Endothelial cell of umbilical vein (primary cell): ENCODE data around the gene TSPAN31. TPM values are rescaled to one million over a fixed set of nuclear protein-coding genes. Genes with fewer than 3 reads are reported as not detected.
A peak's percentile ranks its signal among the peaks of the same experiment; 100 is the strongest.

Experiments used
- Bru-seq: library from RNA; stranded (reverse); fragments of 400-500 nt; gene quantifications from one replicate; lab custom pipeline; 2021; lab: Mats Ljungman, UMichigan
- BruChase-seq, 2 experiments: library from RNA; stranded (reverse); fragments of 400-500 nt; gene quantifications; one replicate each; lab custom pipeline; 2021; lab: Mats Ljungman, UMichigan
- BruUV-seq: library from RNA; stranded (reverse); fragments of 400-500 nt; replicated peaks from 2 replicates; lab custom pipeline; 2021; lab: Mats Ljungman, UMichigan
- CTCF ChIA-PET: fragments of 300-600, 350-600 bp; sonication (Branson Sonifier 250); formaldehyde crosslinking; loops from one replicate; lab custom pipeline; 2021; ENCODE audit warnings: antibody characterized with exemption, inconsistent platforms; lab: Charles Lee
- POLR2A ChIA-PET: fragments of 300-600, 350-600 bp; sonication (Branson Sonifier 250); formaldehyde crosslinking; loops from one replicate; lab custom pipeline; 2021; ENCODE audit warnings: antibody characterized with exemption, inconsistent platforms; lab: Charles Lee
- DNase-seq: peaks from one replicate; pipeline ENCODE4 v3.0.0-alpha.2; 2011; ENCODE audit warnings: low read depth, low spot score
- FAIRE-seq: peaks from 2 replicates; lab custom pipeline; 2011; peaks lifted over from hg19 to GRCh38; lab: Jason Lieb, UNC
- H2AFZ ChIP-seq: 2 replicates; pipeline ENCODE4 v1.6.0; 2012; ENCODE audit warnings: low read depth, low read length, control low read depth, inconsistent platforms
- H3K27ac ChIP-seq: 2 replicates; pipeline ENCODE4 v1.5.1; 2011; ENCODE audit warnings: low read depth, mild to moderate bottlenecking, control low read depth, low read length, moderate library complexity; ENCODE audit not compliant: insufficient read depth
- H3K27me3 ChIP-seq, 2 experiments: 2 replicates each; pipeline versions ENCODE4 v1.6.0 to v1.6.1; 2011; ENCODE audit warnings: low read length in 2 of 2, mixed read lengths in 1 of 2; ENCODE audit not compliant: control insufficient read depth in 2 of 2, insufficient read depth in 2 of 2
- H3K36me3 ChIP-seq, 2 experiments: 2 replicates in 1 of 2; 3 replicates in 1 of 2; pipeline ENCODE4 v1.5.1; 2011; ENCODE audit warnings: low read length in 2 of 2, mild to moderate bottlenecking in 1 of 2, moderate library complexity in 1 of 2; ENCODE audit not compliant: control insufficient read depth in 2 of 2, insufficient read depth in 2 of 2; ENCODE audit errors: extremely low read depth in 1 of 2
- H3K4me1 ChIP-seq: 3 replicates; pipeline ENCODE4 v1.5.1; 2011; ENCODE audit warnings: mild to moderate bottlenecking, low read length; ENCODE audit not compliant: control insufficient read depth, insufficient read depth; ENCODE audit errors: extremely low read depth
- H3K4me2 ChIP-seq: 2 replicates; pipeline ENCODE4 v1.6.1; 2011; ENCODE audit warnings: low read length, control low read depth, mixed read lengths; ENCODE audit not compliant: insufficient read depth
- H3K4me3 ChIP-seq, 3 experiments: fragments of 200-600 bp in 1 of 3; sonication (generic), shearing (Covaris generic) in 1 of 3; replicated peaks in 1 of 3; 2 replicates each; pipeline ENCODE4 v1.5.1; 2011 to 2016; ENCODE audit warnings: control low read depth in 3 of 3, low read length in 3 of 3, mild to moderate bottlenecking in 2 of 3, inconsistent platforms in 1 of 3, low read depth in 1 of 3, moderate library complexity in 1 of 3; ENCODE audit not compliant: insufficient read depth in 1 of 3
- H3K79me2 ChIP-seq: 2 replicates; pipeline ENCODE4 v1.6.0; 2012; ENCODE audit warnings: low read length, inconsistent platforms; ENCODE audit not compliant: control insufficient read depth, insufficient read depth
- H3K9ac ChIP-seq: replicated peaks from 2 replicates; pipeline ENCODE3; 2011; ENCODE audit warnings: low read length, control low read depth; ENCODE audit not compliant: insufficient read depth; ENCODE audit errors: extremely low read depth
- H3K9me1 ChIP-seq: replicated peaks from 3 replicates; pipeline ENCODE4 v1.6.0; 2011; ENCODE audit warnings: mild to moderate bottlenecking, low read length; ENCODE audit not compliant: control insufficient read depth, insufficient read depth; ENCODE audit errors: extremely low read depth
- H3K9me3 ChIP-seq: replicated peaks from 2 replicates; pipeline ENCODE4 v1.5.1; 2012; ENCODE audit warnings: low read length, inconsistent platforms; ENCODE audit not compliant: control insufficient read depth, insufficient read depth
- H4K20me1 ChIP-seq: replicated peaks from 2 replicates; pipeline ENCODE3; 2011; ENCODE audit warnings: mild to moderate bottlenecking, low read length; ENCODE audit not compliant: control insufficient read depth, insufficient read depth; ENCODE audit errors: extremely low read depth
- EZH2 ChIP-seq: IDR thresholded peaks from 2 replicates; pipeline ENCODE4 v1.6.1; 2012; ENCODE audit warnings: borderline replicate concordance, low read depth, mild to moderate bottlenecking, moderate library complexity, low read length, inconsistent platforms; ENCODE audit not compliant: severe bottlenecking
- FOS ChIP-seq: IDR thresholded peaks from 2 replicates; pipeline ENCODE4 v1.6.1; 2011; ENCODE audit warnings: mild to moderate bottlenecking, low read length, moderate library complexity, borderline replicate concordance; ENCODE audit not compliant: insufficient read depth
- GATA2 ChIP-seq: IDR thresholded peaks from 2 replicates; pipeline ENCODE4 v1.7.0; 2011; ENCODE audit warnings: low read depth, mild to moderate bottlenecking, moderate library complexity, mixed read lengths, low read length; ENCODE audit not compliant: insufficient read length, insufficient read depth
- JUN ChIP-seq: IDR thresholded peaks from 2 replicates; pipeline ENCODE4 v1.6.1; 2011; ENCODE audit warnings: borderline replicate concordance, low read depth; ENCODE audit not compliant: insufficient read length, insufficient read depth
- MYC ChIP-seq: IDR thresholded peaks from one replicate; pipeline ENCODE4 v1.6.1; 2011; ENCODE audit warnings: mild to moderate bottlenecking, low read depth, low read length
- POLR2A ChIP-seq: IDR thresholded peaks from 2 replicates; pipeline ENCODE4 v1.6.1; 2012; ENCODE audit warnings: low read depth, mild to moderate bottlenecking, control low read depth, low read length
- POLR2AphosphoS5 ChIP-seq: IDR thresholded peaks from 2 replicates; pipeline ENCODE4 v1.6.1; 2012; ENCODE audit warnings: low read depth, mild to moderate bottlenecking, control low read depth, low read length, moderate library complexity; ENCODE audit not compliant: insufficient read depth
- dilution Hi-C: fragments of 300-500 bp; cut with MboI; formaldehyde crosslinking; loops from one replicate; pipeline ENCODE4 v1.15.0; 2019; ENCODE audit warnings: low sequenced_read_pairs; ENCODE audit not compliant: extremely low pct_ligation_motif_present
- intact Hi-C: fragments of 100-400 bp; cut with micrococcal nuclease; formaldehyde crosslinking; loops from one replicate; pipeline ENCODE4 v1.10.0; 2022
- long read RNA-seq: library from polyadenylated mRNA; stranded (forward); transcript quantifications from one replicate; pipeline ENCODE4 v2.0.0, GENCODE V29; 2021
- polyA minus RNA-seq, 3 experiments: library from RNA; depleted of rRNA, polyadenylated mRNA; stranded (reverse); fragments of >200 nt; gene quantifications; 1 replicate in 1 of 3; 2 replicates in 2 of 3; pipeline ENCODE4 v1.2.3, GENCODE V29; 2011
- polyA plus RNA-seq, 4 experiments: library from polyadenylated mRNA; depleted of rRNA in 3 of 4; stranded (reverse) in 3 of 4; unstranded in 1 of 4; fragments of >200 nt; gene quantifications; 2 replicates each; pipeline versions ENCODE4 v1.2.1 to v1.2.3, GENCODE V29; 2011 to 2012; ENCODE audit warnings: missing spikeins in 1 of 4
- total RNA-seq: library from RNA; stranded (reverse); gene quantifications from 2 replicates; pipeline ENCODE4 v1.2.3, GENCODE V29; 2021
- TF ChIP-seq, protein P1 (sequence below), 2 donors: IDR thresholded peaks; 1 replicate in 1 of 2; 2 replicates in 1 of 2; pipeline ENCODE4 v1.5.1; 2011; ENCODE audit warnings: low read length in 2 of 2, mild to moderate bottlenecking in 2 of 2, moderate library complexity in 2 of 2, control low read depth in 1 of 2, inconsistent platforms in 1 of 2, low read depth in 1 of 2; ENCODE audit not compliant: insufficient read depth in 1 of 2; ENCODE audit errors: extremely low read depth in 1 of 2
- TF ChIP-seq, protein P2 (sequence below): IDR thresholded peaks from 2 replicates; pipeline ENCODE4 v1.6.1; 2011; ENCODE audit not compliant: insufficient read depth, insufficient read length

Gene TSPAN31, protein sequence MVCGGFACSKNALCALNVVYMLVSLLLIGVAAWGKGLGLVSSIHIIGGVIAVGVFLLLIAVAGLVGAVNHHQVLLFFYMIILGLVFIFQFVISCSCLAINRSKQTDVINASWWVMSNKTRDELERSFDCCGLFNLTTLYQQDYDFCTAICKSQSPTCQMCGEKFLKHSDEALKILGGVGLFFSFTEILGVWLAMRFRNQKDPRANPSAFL
- total RNA-seq (14.6 and 15.0 TPM in 2 replicates), polyA plus RNA-seq (33.3 and 43.9 TPM in 2 replicates), polyA minus RNA-seq (47.8 and 57.1 TPM in 2 replicates), Bru-seq, nascent RNA (percentile 53 among the genes with signal in this experiment), BruChase-seq, experiment 1, labeled RNA remaining after a 6-hour chase (percentile 55 among the genes with signal in this experiment), BruChase-seq, experiment 2, labeled RNA remaining after a 2-hour chase (percentile 50 among the genes with signal in this experiment)
- 19.8 and 19.9 TPM in 2 replicates for polyA plus RNA-seq (2011; cell fraction: cytosol; rRNA removed)
- polyA plus RNA-seq (2011; cell fraction: nucleus; rRNA removed): 15.5 and 16.4 TPM in 2 replicates
- 25.7 and 27.8 TPM in 2 replicates for polyA plus RNA-seq (2012)
- polyA minus RNA-seq (2011; cell fraction: cytosol; rRNA and poly(A)+ RNA removed): 5.5 TPM
- polyA minus RNA-seq (2011; cell fraction: nucleus; rRNA and poly(A)+ RNA removed): 4.4 and 12.2 TPM in 2 replicates
- long read RNA-seq, transcript TSPAN31-201 (6 exons, 1,849 nt): major isoform, 50 of 78 reads
- long read RNA-seq, transcript TSPAN31-205 (4 exons, 475 nt): minor isoform, 5 of 78 reads
- long read RNA-seq, partial matches to known transcripts: 17 of 78 reads
- long read RNA-seq, other reads (novel, unspliced or antisense): 6 of 78 reads

DNA sequence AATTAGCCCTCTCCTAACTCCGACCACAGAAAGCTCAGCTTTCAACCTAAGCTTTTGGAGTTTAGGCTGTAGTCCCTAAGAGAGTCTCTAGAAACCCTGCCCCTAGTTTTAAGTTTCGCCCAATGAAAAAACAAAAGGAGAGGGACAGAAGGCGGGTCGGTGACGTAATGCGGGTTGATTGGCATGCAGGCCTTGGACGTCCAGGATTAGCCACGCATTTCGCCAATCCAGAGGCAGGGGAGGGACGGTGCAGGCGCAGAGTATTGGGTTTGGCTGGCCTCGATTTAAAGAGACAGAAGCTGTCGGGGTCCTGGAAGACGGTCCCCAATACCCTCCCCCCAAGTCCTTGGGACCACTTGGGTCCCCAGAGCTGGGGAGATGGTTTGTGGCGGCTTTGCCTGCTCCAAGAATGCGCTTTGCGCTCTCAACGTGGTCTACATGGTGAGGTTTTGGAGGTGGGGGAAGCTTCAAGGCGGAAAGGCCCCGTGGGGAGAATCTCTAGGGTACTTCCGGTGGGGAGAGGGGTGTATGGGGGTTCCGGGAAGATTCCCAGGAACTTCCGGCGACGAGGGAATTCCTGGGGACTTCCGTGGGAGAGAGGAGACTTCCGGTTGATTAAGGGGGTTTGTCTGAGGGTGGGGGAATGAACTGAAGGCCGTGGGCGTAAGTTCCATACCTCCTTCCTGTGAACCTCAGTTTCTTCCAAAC is at the start of gene TSPAN31:
TSS of gene TSPAN31 (plus strand) at position 263 of the 708 bp plus-strand sequence. CDS start at position 379, 116 bp downstream.
- ChIA-PET POLR2A (interaction anchor here (0.5 to 1.2 kb wide), 3 partner anchors 27 to 198 kb away, joined by 3 to 8 read pairs (median 4); partner anchors contain the start of genes EEF1AKMT3 and METTL1), CTCF (interaction anchor here (1.3 to 2.6 kb wide), 5 partner anchors 9 to 19 kb away, joined by 5 to 20 read pairs (median 5); no protein-coding TSS in a partner anchor)
- peak within 1 kb of the TSS; percentile 44 to 88 (median 75) for H3K4me3 ChIP-seq
- no peaks in the 10 kb centered on the region for H3K9me1 ChIP-seq
- H3K27ac ChIP-seq: peak within 1 kb of the TSS; percentile 68
- peaks cover 4 to 14% of the 10 kb centered on the region in 2 experiments for H3K36me3 ChIP-seq
- H3K79me2 ChIP-seq: no peaks in the 10 kb centered on the region
- H3K4me2 ChIP-seq: peak within 1 kb of the TSS; percentile 76
- peaks cover 10% of the 10 kb centered on the region for H3K4me1 ChIP-seq
- H2AFZ ChIP-seq: peak within 1 kb of the TSS; percentile 44
- no peaks in the 10 kb centered on the region for H4K20me1 ChIP-seq
- DNase-seq (peak; percentile 97), FAIRE-seq (peak; percentile 99)
- intact Hi-C loops (no loop called here), dilution Hi-C loops (no loop called here)
- no TSS peak for BruUV-seq
- TF ChIP-seq, protein P1, sequence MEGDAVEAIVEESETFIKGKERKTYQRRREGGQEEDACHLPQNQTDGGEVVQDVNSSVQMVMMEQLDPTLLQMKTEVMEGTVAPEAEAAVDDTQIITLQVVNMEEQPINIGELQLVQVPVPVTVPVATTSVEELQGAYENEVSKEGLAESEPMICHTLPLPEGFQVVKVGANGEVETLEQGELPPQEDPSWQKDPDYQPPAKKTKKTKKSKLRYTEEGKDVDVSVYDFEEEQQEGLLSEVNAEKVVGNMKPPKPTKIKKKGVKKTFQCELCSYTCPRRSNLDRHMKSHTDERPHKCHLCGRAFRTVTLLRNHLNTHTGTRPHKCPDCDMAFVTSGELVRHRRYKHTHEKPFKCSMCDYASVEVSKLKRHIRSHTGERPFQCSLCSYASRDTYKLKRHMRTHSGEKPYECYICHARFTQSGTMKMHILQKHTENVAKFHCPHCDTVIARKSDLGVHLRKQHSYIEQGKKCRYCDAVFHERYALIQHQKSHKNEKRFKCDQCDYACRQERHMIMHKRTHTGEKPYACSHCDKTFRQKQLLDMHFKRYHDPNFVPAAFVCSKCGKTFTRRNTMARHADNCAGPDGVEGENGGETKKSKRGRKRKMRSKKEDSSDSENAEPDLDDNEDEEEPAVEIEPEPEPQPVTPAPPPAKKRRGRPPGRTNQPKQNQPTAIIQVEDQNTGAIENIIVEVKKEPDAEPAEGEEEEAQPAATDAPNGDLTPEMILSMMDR (IDR thresholded peaks at IDR 0.05; ENCODE audit: extremely low read depth in 1 of 2, insufficient read depth in 1 of 2, low read depth in 1 of 2, low read length in 2 of 2): no peak
- TF ChIP-seq JUN (peak; percentile 70), EZH2 (no peak), POLR2A (peak; percentile 48), FOS (no peak), GATA2 (no peak), POLR2AphosphoS5 (peak; percentile 67), MYC (no peak)
- TF ChIP-seq, protein P2, sequence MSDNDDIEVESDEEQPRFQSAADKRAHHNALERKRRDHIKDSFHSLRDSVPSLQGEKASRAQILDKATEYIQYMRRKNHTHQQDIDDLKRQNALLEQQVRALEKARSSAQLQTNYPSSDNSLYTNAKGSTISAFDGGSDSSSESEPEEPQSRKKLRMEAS: no peak
- peak within 1 kb of the TSS; percentile 88 for H3K9ac ChIP-seq
- H3K27me3 ChIP-seq: peaks cover 14 to 16% of the 10 kb centered on the region in 2 experiments
- no peaks in the 10 kb centered on the region for H3K9me3 ChIP-seq
